GM12878 (cell line): ENCODE measurements around the gene MYH7B.

Experiments used
- CHD2 ChIP-seq: IDR thresholded peaks from 2 replicates; pipeline ENCODE4 v1.6.1; 2011; ENCODE audit warnings: low read depth, low read length, improper control_type of control experiment, borderline replicate concordance
- CTCF ChIP-seq, 3 experiments: IDR thresholded peaks in 2 of 3; conservative IDR thresholded peaks in 1 of 3; 2 replicates each; pipeline ENCODE4 v1.5.1; 2011; ENCODE audit warnings: low read depth in 3 of 3, low read length in 3 of 3, mild to moderate bottlenecking in 3 of 3, control low read depth in 2 of 3, moderate library complexity in 2 of 3, inconsistent platforms in 1 of 3, mixed read lengths in 1 of 3; ENCODE audit not compliant: control insufficient read depth in 2 of 3, insufficient read depth in 1 of 3; ENCODE audit errors: extremely low read depth in 1 of 3
- EGR1 ChIP-seq, 2 experiments: IDR thresholded peaks; 1 replicate in 1 of 2; 2 replicates in 1 of 2; pipeline ENCODE4 v1.6.1; 2011 to 2012; ENCODE audit warnings: low read depth in 2 of 2, low read length in 2 of 2, borderline replicate concordance in 1 of 2, mild to moderate bottlenecking in 1 of 2, moderate library complexity in 1 of 2
- EP300 ChIP-seq, 2 experiments: fragments of 150-350 bp in 1 of 2; IDR thresholded peaks; 2 replicates each; pipeline ENCODE4 v1.6.1; 2011 to 2012; ENCODE audit warnings: low read depth in 2 of 2, low read length in 2 of 2, borderline replicate concordance in 1 of 2, improper control_type of control experiment in 1 of 2, inconsistent platforms in 1 of 2; ENCODE audit not compliant: control insufficient read depth in 1 of 2
- FOXM1 ChIP-seq: IDR thresholded peaks from 2 replicates; pipeline ENCODE4 v1.6.1; 2012; ENCODE audit warnings: low read depth, mild to moderate bottlenecking, inconsistent platforms, low read length, moderate library complexity
- MYB ChIP-seq: fragments of 150-350 bp; IDR thresholded peaks from 2 replicates; pipeline ENCODE4 v1.6.1; 2014; ENCODE audit warnings: mild to moderate bottlenecking, low read depth, low read length, borderline replicate concordance
- PKNOX1 ChIP-seq: fragments of 450-650 bp; IDR thresholded peaks from 2 replicates; pipeline ENCODE4 v1.6.1; 2016; ENCODE audit warnings: mild to moderate bottlenecking
- POLR2A ChIP-seq: IDR thresholded peaks from 2 replicates; pipeline ENCODE4 v1.6.1; 2011; ENCODE audit warnings: low read depth, mild to moderate bottlenecking, low read length
- POLR2AphosphoS5 ChIP-seq: IDR thresholded peaks from 2 replicates; pipeline ENCODE4 v1.6.1; 2011; ENCODE audit warnings: mild to moderate bottlenecking, low read length, inconsistent platforms
- RUNX3 ChIP-seq: IDR thresholded peaks from 2 replicates; pipeline ENCODE4 v1.6.1; 2012; ENCODE audit warnings: low read length, inconsistent platforms
- SMC3 ChIP-seq: IDR thresholded peaks from 2 replicates; pipeline ENCODE4 v1.6.1; 2011; ENCODE audit warnings: low read length, improper control_type of control experiment, borderline replicate concordance
- TF ChIP-seq, protein P1 (sequence below): fragments of 450-650 bp; IDR thresholded peaks from 2 replicates; pipeline ENCODE4 v1.6.1; 2014; ENCODE audit warnings: mild to moderate bottlenecking

GRCh38 chr20:35002426-35003210 is 47.0 kb downstream of the MYH7B start:
- TF ChIP-seq POLR2A (no peak), POLR2AphosphoS5 (no peak), CTCF (IDR thresholded peaks at IDR 0.05 in 2 of 3, conservative IDR thresholded peaks at IDR 0.05 in 1 of 3; ENCODE audit: control insufficient read depth in 2 of 3, extremely low read depth in 1 of 3, insufficient read depth in 1 of 3, low read depth in 3 of 3, low read length in 3 of 3) (no peak), FOXM1 (no peak), RUNX3 (no peak), MYB (no peak), PKNOX1 (no peak), EP300 (IDR thresholded peaks at IDR 0.05; ENCODE audit: borderline replicate concordance in 1 of 2, control insufficient read depth in 1 of 2, low read depth in 2 of 2, low read length in 2 of 2) (no peak), SMC3 (no peak), EGR1 (IDR thresholded peaks at IDR 0.05; ENCODE audit: borderline replicate concordance in 1 of 2, low read depth in 2 of 2, low read length in 2 of 2) (no peak), CHD2 (no peak)
- TF ChIP-seq, protein P1, sequence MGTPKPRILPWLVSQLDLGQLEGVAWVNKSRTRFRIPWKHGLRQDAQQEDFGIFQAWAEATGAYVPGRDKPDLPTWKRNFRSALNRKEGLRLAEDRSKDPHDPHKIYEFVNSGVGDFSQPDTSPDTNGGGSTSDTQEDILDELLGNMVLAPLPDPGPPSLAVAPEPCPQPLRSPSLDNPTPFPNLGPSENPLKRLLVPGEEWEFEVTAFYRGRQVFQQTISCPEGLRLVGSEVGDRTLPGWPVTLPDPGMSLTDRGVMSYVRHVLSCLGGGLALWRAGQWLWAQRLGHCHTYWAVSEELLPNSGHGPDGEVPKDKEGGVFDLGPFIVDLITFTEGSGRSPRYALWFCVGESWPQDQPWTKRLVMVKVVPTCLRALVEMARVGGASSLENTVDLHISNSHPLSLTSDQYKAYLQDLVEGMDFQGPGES: no peak
